Measurements from ENCODE around the gene ACR. TPM values are rescaled to one million over a fixed set of nuclear protein-coding genes. Genes with fewer than 3 reads are reported as not detected.

ACR gene
- total RNA-seq, 3 donors from 2014 or later = 0.41 to 1.4 (median 0.43) TPM

DNA sequence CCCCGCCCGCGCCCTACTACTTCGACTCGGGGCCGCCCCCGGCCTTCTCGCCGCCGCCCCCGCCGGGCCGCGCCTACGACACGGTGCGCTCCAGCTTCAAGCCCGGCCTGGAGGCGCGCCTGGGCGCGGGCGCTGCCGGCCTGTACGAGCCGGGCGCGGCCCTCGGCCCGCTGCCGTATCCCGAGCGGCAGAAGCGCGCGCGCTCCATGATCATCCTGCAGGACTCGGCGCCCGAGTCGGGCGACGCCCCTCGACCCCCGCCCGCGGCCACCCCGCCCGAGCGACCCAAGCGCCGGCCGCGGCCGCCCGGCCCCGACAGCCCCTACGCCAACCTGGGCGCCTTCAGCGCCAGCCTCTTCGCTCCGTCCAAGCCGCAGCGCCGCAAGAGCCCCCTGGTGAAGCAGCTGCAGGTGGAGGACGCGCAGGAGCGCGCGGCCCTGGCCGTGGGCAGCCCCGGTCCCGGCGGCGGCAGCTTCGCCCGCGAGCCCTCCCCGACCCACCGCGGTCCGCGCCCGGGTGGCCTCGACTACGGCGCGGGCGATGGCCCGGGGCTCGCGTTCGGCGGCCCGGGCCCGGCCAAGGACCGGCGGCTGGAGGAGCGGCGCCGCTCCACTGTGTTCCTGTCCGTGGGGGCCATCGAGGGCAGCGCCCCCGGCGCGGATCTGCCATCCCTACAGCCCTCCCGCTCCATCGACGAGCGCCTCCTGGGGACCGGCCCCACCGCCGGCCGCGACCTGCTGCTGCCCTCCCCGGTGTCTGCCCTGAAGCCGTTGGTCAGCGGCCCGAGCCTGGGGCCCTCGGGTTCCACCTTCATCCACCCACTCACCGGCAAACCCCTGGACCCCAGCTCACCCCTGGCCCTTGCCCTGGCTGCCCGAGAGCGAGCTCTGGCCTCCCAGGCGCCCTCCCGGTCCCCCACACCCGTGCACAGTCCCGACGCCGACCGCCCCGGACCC is 17.4 kb upstream of the ACR start:
- TF ChIP-seq, protein P1, sequence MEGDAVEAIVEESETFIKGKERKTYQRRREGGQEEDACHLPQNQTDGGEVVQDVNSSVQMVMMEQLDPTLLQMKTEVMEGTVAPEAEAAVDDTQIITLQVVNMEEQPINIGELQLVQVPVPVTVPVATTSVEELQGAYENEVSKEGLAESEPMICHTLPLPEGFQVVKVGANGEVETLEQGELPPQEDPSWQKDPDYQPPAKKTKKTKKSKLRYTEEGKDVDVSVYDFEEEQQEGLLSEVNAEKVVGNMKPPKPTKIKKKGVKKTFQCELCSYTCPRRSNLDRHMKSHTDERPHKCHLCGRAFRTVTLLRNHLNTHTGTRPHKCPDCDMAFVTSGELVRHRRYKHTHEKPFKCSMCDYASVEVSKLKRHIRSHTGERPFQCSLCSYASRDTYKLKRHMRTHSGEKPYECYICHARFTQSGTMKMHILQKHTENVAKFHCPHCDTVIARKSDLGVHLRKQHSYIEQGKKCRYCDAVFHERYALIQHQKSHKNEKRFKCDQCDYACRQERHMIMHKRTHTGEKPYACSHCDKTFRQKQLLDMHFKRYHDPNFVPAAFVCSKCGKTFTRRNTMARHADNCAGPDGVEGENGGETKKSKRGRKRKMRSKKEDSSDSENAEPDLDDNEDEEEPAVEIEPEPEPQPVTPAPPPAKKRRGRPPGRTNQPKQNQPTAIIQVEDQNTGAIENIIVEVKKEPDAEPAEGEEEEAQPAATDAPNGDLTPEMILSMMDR (IDR thresholded peaks at IDR 0.05) = no peak
- Histone ChIP-seq H3K4me1 (ENCODE audit: low read depth) (no peaks in the 10 kb centered on the region), H3K9me3 (no peaks in the 10 kb centered on the region), H3K36me3 (ENCODE audit: low read depth) (no peaks in the 10 kb centered on the region), H3K4me3 (no peak overlapping the region)
- intact Hi-C loops (cut with DNase I, micrococcal nuclease) = no loop called here
- DNase-seq = no peak
- ATAC-seq = no peak

- intact Hi-C loops (cut with DNase I, micrococcal nuclease) = no loop called here
- no peaks in the 10 kb centered on the region for H3K36me3 ChIP-seq (ENCODE audit: low read depth)
- TF ChIP-seq, protein P1 (IDR thresholded peaks at IDR 0.05) = no peak
- no peak for DNase-seq
- ATAC-seq = no peak
- H3K9me3 ChIP-seq = no peaks in the 10 kb centered on the region
- H3K4me3 ChIP-seq = no peak overlapping the region
- no peaks in the 10 kb centered on the region for H3K4me1 ChIP-seq (ENCODE audit: low read depth)
Measured at GRCh38 chr22:50721257-50721844, 16.7 kb upstream of the ACR start.

DNA sequence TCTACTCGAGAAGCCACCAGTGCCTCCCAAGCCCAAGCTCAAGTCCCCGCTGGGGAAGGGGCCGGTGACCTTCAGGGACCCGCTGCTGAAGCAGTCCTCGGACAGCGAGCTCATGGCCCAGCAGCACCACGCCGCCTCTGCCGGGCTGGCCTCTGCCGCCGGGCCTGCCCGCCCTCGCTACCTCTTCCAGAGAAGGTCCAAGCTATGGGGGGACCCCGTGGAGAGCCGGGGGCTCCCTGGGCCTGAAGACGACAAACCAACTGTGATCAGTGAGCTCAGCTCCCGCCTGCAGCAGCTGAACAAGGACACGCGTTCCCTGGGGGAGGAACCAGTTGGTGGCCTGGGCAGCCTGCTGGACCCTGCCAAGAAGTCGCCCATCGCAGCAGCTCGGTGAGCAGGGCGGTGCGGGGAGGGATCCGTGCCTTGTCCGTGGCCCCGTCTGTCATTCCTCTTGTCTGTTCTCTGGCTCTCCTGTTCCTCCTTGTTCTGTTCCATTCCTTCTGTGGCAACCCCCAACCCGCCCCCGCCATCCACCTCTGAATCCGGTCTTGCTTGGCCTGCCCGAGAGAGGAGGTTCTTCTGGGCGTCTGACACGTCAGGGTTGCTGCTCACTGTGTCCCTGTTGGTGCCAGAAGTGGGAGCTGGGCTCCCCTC is 15.8 kb upstream of the ACR start:
- intact Hi-C loops (cut with DNase I, micrococcal nuclease) = no loop called here
- DNase-seq (no peak), ATAC-seq (no peak)
- Histone ChIP-seq H3K9me3 (no peaks in the 10 kb centered on the region), H3K4me1 (ENCODE audit: low read depth) (no peaks in the 10 kb centered on the region), H3K4me3 (no peak overlapping the region), H3K36me3 (ENCODE audit: low read depth) (no peaks in the 10 kb centered on the region)
- TF ChIP-seq, protein P1 (IDR thresholded peaks at IDR 0.05) = no peak

- Histone ChIP-seq H3K4me3 (no peak overlapping the region), H3K9me3 (no peaks in the 10 kb centered on the region), H3K4me1 (ENCODE audit: low read depth) (no peaks in the 10 kb centered on the region), H3K36me3 (ENCODE audit: low read depth) (no peaks in the 10 kb centered on the region)
- intact Hi-C loops (cut with DNase I, micrococcal nuclease) = no loop called here
- TF ChIP-seq, protein P1 (IDR thresholded peaks at IDR 0.05) = no peak
- ATAC-seq (no peak), DNase-seq (no peak)
Measured at GRCh38 chr22:50722716-50723428, 15.1 kb upstream of the ACR start.

DNA sequence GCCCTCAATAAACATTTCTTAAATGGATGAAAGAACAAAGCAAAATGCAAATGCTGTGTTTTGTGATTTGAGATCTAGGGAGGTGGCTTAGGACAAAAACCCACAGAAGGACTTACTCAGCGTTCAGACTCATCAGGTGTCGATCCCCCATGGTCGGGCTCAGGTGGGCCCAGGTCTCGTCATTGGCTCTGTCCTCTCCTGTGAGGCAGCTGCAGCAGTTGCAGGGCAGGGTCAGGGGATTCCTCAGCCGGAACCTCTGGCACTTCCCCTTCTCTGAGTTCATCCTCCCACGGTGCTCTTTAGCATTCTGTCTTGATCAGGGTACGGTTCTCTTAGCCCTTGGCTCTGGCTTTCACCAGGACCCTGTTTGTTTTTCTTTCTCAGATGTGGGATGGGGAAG is 14.0 kb upstream of the ACR start:
- Histone ChIP-seq H3K36me3 (ENCODE audit: low read depth) (no peaks in the 10 kb centered on the region), H3K9me3 (no peaks in the 10 kb centered on the region), H3K4me1 (ENCODE audit: low read depth) (no peaks in the 10 kb centered on the region), H3K4me3 (no peak overlapping the region)
- intact Hi-C loops (cut with DNase I, micrococcal nuclease) = no loop called here
- no peak for ATAC-seq
- no peak for DNase-seq
- TF ChIP-seq, protein P1 (IDR thresholded peaks at IDR 0.05) = no peak

Measured in mucosa of descending colon (tissue), 3 donors.